ENCODE data around the gene C16orf92.

DNA sequence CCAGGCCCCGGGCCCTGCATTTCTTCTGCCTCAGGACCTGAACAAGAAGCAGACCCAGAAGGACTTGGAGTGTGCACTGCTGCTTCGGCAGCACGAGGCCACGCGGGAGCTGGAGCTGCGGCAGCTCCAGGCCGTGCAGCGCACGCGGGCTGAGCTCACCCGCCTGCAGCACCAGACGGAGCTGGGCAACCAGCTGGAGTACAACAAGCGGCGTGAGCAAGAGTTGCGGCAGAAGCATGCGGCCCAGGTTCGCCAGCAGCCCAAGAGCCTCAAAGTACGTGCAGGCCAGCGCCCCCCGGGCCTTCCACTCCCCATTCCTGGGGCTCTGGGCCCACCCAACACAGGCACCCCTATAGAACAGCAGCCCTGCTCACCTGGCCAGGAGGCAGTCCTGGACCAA, 36.8 kb upstream of the C16orf92 start:
- no peak for TF ChIP-seq EZH2phosphoT487 (IDR thresholded peaks at IDR 0.05; ENCODE audit: borderline replicate concordance)
- TF ChIP-seq, protein P1, sequence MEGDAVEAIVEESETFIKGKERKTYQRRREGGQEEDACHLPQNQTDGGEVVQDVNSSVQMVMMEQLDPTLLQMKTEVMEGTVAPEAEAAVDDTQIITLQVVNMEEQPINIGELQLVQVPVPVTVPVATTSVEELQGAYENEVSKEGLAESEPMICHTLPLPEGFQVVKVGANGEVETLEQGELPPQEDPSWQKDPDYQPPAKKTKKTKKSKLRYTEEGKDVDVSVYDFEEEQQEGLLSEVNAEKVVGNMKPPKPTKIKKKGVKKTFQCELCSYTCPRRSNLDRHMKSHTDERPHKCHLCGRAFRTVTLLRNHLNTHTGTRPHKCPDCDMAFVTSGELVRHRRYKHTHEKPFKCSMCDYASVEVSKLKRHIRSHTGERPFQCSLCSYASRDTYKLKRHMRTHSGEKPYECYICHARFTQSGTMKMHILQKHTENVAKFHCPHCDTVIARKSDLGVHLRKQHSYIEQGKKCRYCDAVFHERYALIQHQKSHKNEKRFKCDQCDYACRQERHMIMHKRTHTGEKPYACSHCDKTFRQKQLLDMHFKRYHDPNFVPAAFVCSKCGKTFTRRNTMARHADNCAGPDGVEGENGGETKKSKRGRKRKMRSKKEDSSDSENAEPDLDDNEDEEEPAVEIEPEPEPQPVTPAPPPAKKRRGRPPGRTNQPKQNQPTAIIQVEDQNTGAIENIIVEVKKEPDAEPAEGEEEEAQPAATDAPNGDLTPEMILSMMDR (conservative IDR thresholded peaks at IDR 0.05; ENCODE audit: low read length), result no peak

Measured in Loucy (cell line).